Osteoblast (primary cell): ENCODE results near the gene CMTR2. TPM values are rescaled to one million over a fixed set of nuclear protein-coding genes. Genes with fewer than 3 reads are reported as not detected.
A peak's percentile ranks its signal among the peaks of the same experiment; 100 is the strongest.

Source experiments
- DNase-seq: peaks from one replicate; pipeline ENCODE4 v3.0.0; 2011; ENCODE audit warnings: low spot score, mixed read lengths; ENCODE audit not compliant: insufficient read length; ENCODE audit errors: missing footprints
- H2AFZ ChIP-seq: 2 replicates; pipeline ENCODE4 v1.6.0; 2011; ENCODE audit warnings: mild to moderate bottlenecking, low read length
- H3K27ac ChIP-seq: 2 replicates; pipeline ENCODE4 v1.5.1; 2011; ENCODE audit warnings: mild to moderate bottlenecking, low read depth, low read length, moderate library complexity
- H3K27me3 ChIP-seq: 2 replicates; pipeline ENCODE4 v1.6.0; 2012; ENCODE audit warnings: mild to moderate bottlenecking, control low read depth, inconsistent platforms, low read length, moderate library complexity; ENCODE audit not compliant: insufficient read depth
- H3K36me3 ChIP-seq: 2 replicates; pipeline ENCODE4 v1.5.1; 2011; ENCODE audit warnings: mild to moderate bottlenecking, low read length, control low read depth, moderate library complexity; ENCODE audit not compliant: insufficient read depth
- H3K4me1 ChIP-seq: 2 replicates; pipeline ENCODE4 v1.5.1; 2011; ENCODE audit warnings: mild to moderate bottlenecking, low read length, control low read depth, moderate library complexity; ENCODE audit not compliant: insufficient read depth
- H3K4me2 ChIP-seq: 2 replicates; pipeline ENCODE4 v1.6.0; 2011; ENCODE audit warnings: mild to moderate bottlenecking, low read length; ENCODE audit not compliant: insufficient read depth
- H3K4me3 ChIP-seq: fragments of 200-600 bp; sonication (generic); 3 replicates; pipeline ENCODE4 v1.5.1; 2012; ENCODE audit warnings: mild to moderate bottlenecking, low read length, inconsistent platforms; ENCODE audit not compliant: insufficient read depth
- H3K79me2 ChIP-seq: 2 replicates; pipeline ENCODE4 v1.6.0; 2012; ENCODE audit warnings: mild to moderate bottlenecking, low read length, control low read depth, inconsistent platforms; ENCODE audit not compliant: insufficient read depth
- H3K9me3 ChIP-seq: 2 replicates; pipeline ENCODE4 v1.5.1; 2011; ENCODE audit warnings: low read depth, low read length, control low read depth
- H4K20me1 ChIP-seq: 2 replicates; pipeline ENCODE4 v1.6.0; 2012; ENCODE audit warnings: mild to moderate bottlenecking, low read length, control low read depth; ENCODE audit not compliant: insufficient read depth
- total RNA-seq: library from RNA; depleted of rRNA; stranded (reverse); fragments of >200 nt; gene quantifications from 2 replicates; pipeline ENCODE4 v1.2.3, GENCODE V29; 2012
- TF ChIP-seq, protein P1 (sequence below): IDR thresholded peaks from 2 replicates; pipeline ENCODE4 v1.5.1; 2011; ENCODE audit warnings: mild to moderate bottlenecking, low read depth, low read length, moderate library complexity; ENCODE audit errors: extremely low read depth

CMTR2 gene
- total RNA-seq, 1 donor: 39.1 TPM

DNA sequence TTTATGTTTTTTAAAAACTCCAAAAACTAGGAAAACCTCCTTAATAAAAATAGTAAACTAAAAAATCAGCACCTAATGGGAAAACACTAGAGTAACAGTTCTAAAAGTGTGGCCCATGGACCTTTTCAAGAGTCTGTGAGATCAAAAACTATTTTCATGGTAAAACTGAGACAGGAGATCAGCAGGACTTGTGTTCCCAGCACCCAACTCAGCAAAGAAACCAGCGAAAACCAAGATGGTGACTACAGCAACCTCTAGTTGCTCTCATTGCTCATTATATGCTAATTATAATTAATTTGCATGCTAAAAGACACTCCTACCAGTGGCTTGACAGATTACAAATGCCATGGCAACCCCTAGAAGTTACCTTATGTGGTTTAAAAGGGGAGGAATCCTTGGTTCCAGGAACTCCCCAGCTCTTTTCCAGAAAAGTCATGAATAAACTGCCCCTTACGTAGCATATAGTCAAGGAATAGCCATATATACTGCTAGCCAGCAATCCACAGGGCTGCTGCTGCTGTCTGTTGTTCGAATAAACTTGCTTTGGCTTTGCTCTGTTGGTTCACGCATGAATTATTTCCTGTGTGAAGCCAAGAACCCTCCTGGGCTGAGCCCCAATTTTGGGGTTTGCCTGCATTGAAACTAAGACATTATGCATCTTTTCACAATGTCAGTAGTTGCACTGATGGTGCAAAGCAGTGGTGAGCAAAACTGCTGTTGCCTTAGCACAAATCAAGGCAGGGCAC is 12.4 kb downstream of the CMTR2 start:
- Histone ChIP-seq H2AFZ (no peak overlapping the region), H3K79me2 (no peaks in the 10 kb centered on the region), H4K20me1 (no peaks in the 10 kb centered on the region), H3K36me3 (no peaks in the 10 kb centered on the region), H3K27me3 (no peaks in the 10 kb centered on the region), H3K4me2 (no peak overlapping the region), H3K27ac (no peak overlapping the region), H3K4me3 (no peak overlapping the region), H3K4me1 (no peaks in the 10 kb centered on the region), H3K9me3 (no peaks in the 10 kb centered on the region)
- DNase-seq: no peak
- TF ChIP-seq, protein P1, sequence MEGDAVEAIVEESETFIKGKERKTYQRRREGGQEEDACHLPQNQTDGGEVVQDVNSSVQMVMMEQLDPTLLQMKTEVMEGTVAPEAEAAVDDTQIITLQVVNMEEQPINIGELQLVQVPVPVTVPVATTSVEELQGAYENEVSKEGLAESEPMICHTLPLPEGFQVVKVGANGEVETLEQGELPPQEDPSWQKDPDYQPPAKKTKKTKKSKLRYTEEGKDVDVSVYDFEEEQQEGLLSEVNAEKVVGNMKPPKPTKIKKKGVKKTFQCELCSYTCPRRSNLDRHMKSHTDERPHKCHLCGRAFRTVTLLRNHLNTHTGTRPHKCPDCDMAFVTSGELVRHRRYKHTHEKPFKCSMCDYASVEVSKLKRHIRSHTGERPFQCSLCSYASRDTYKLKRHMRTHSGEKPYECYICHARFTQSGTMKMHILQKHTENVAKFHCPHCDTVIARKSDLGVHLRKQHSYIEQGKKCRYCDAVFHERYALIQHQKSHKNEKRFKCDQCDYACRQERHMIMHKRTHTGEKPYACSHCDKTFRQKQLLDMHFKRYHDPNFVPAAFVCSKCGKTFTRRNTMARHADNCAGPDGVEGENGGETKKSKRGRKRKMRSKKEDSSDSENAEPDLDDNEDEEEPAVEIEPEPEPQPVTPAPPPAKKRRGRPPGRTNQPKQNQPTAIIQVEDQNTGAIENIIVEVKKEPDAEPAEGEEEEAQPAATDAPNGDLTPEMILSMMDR: no peak

DNA sequence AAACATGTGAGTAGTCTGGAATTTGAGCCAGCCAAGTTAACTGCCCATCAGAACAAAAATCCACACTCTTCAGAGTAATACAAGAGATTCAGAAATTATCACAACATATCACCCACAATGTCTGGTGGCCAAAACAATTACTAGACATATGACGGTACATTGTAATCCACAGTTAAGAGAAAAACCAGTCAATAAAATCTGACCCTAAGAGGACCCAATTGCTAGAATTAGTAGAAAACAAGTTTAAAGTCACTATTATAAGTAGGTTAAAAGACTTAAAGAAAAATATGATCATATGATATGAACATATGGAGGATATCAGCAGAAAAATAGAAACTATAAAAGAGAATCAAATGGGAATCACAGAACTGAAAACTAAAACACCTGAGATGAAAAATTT is 15.8 kb downstream of the CMTR2 start:
- no peaks in the 10 kb centered on the region for H4K20me1 ChIP-seq
- TF ChIP-seq, protein P1: no peak
- H3K36me3 ChIP-seq: no peaks in the 10 kb centered on the region
- no peaks in the 10 kb centered on the region for H3K79me2 ChIP-seq
- no peak overlapping the region for H2AFZ ChIP-seq
- no peak overlapping the region for H3K4me2 ChIP-seq
- no peak for DNase-seq
- H3K27ac ChIP-seq: no peak overlapping the region
- no peaks in the 10 kb centered on the region for H3K4me1 ChIP-seq
- no peaks in the 10 kb centered on the region for H3K9me3 ChIP-seq
- no peak overlapping the region for H3K4me3 ChIP-seq
- H3K27me3 ChIP-seq: no peaks in the 10 kb centered on the region

DNA sequence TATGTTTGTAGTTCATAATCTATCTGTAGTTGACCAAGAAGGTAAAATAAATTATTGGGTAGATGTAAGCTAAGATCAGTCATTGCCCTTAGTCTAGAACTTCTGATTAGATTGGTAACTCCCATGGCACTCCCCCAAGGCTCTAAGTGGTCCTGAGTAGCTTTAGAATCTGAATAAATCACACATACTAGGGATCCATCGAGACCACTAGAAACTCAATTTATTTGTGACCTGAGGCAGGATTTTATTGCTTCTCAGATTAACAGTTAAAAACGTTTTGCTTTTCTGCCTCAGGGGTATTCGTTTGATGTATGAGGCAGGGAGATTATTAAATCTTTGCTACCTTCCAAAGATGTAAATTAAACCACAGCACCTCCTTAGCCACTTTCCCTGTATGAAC is 24.9 kb downstream of the CMTR2 start:
- Histone ChIP-seq H3K36me3 (no peaks in the 10 kb centered on the region), H3K4me3 (no peak overlapping the region), H3K4me2 (no peak overlapping the region), H3K27me3 (no peaks in the 10 kb centered on the region), H3K4me1 (no peaks in the 10 kb centered on the region), H3K9me3 (no peaks in the 10 kb centered on the region), H3K79me2 (no peaks in the 10 kb centered on the region), H2AFZ (no peak overlapping the region), H3K27ac (no peak overlapping the region), H4K20me1 (no peaks in the 10 kb centered on the region)
- peak; percentile 37 for DNase-seq
- TF ChIP-seq, protein P1: no peak

DNA sequence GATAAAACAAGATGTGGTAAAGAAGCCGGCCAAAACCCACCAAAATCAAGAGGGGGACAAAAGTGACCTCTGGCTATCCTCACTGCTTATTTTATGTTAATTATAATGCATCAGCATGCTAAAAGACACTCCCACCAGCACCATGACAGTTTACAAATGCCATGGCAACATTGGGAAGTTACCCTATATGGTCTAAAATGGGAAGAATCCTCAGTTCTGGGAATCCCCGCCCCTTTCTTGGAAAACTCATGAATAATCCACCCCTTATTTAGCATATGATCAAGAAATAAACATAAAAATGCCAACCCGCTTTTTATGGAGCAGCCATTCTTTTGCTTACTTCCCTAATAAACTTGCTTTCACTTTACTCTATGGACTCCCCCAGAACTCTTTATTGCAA is 25.6 kb downstream of the CMTR2 start:
- H3K27me3 ChIP-seq: no peaks in the 10 kb centered on the region
- no peak for DNase-seq
- H3K4me2 ChIP-seq: no peak overlapping the region
- H3K4me1 ChIP-seq: no peaks in the 10 kb centered on the region
- H3K36me3 ChIP-seq: no peaks in the 10 kb centered on the region
- no peak overlapping the region for H3K27ac ChIP-seq
- no peaks in the 10 kb centered on the region for H4K20me1 ChIP-seq
- no peaks in the 10 kb centered on the region for H3K9me3 ChIP-seq
- H3K4me3 ChIP-seq: no peak overlapping the region
- H2AFZ ChIP-seq: no peak overlapping the region
- TF ChIP-seq, protein P1: no peak
- H3K79me2 ChIP-seq: no peaks in the 10 kb centered on the region
